Mucosa of rectum (tissue), 2 donors: ENCODE measurements around the gene BEND7.
"Not testable (repeated sequence)": the region's sequence is repeated elsewhere in the genome, so short reads cannot be mapped to it uniquely, and the experiment has no call there.

Experiments used
- H3K27ac ChIP-seq, 2 donors: one replicate each; pipeline ENCODE4 v1.7.0; 2013; ENCODE audit warnings: inconsistent platforms in 2 of 2, low read depth in 2 of 2, low read length in 2 of 2
- H3K27me3 ChIP-seq, 2 donors: one replicate each; pipeline ENCODE4 v1.7.0; 2013; ENCODE audit warnings: low read length in 2 of 2; ENCODE audit not compliant: control insufficient read depth in 2 of 2, insufficient read depth in 2 of 2
- H3K36me3 ChIP-seq, 2 donors: one replicate each; pipeline ENCODE4 v1.7.0; 2013; ENCODE audit warnings: low read length in 2 of 2; ENCODE audit not compliant: control insufficient read depth in 2 of 2, insufficient read depth in 2 of 2
- H3K4me1 ChIP-seq, 2 donors: one replicate each; pipeline ENCODE4 v1.7.0; 2013; ENCODE audit warnings: low read length in 2 of 2, mild to moderate bottlenecking in 1 of 2; ENCODE audit not compliant: control insufficient read depth in 2 of 2, insufficient read depth in 2 of 2
- H3K4me3 ChIP-seq, 2 donors: one replicate each; pipeline ENCODE4 v1.7.0; 2013; ENCODE audit warnings: low read length in 2 of 2
- H3K9ac ChIP-seq, 2 donors: one replicate each; pipeline ENCODE4 v1.7.0; 2013; ENCODE audit warnings: low read length in 2 of 2, low read depth in 1 of 2, mild to moderate bottlenecking in 1 of 2
- H3K9me3 ChIP-seq, 2 donors: one replicate each; pipeline ENCODE4 v1.7.0; 2013; ENCODE audit warnings: low read length in 2 of 2; ENCODE audit not compliant: control insufficient read depth in 2 of 2
- donor health status: healthy.
- donor health status: Normal muscosa, but diverticular disease.

The BEND7 gene

GRCh38 chr10:13427943-13428342 lies 100.9 kb downstream of the BEND7 start:
- not testable (repeated sequence) for H3K27ac ChIP-seq, H3K9me3 ChIP-seq, H3K27me3 ChIP-seq, H3K4me1 ChIP-seq, H3K4me3 ChIP-seq, H3K36me3 ChIP-seq, H3K9ac ChIP-seq

- H3K9ac ChIP-seq, result no peak overlapping the region
- H3K27ac ChIP-seq, result no peak overlapping the region
Observed at GRCh38 chr10:13425397-13425796, 103.4 kb downstream of the BEND7 start.

GRCh38 chr10:13422800-13423199 lies 106.0 kb downstream of the BEND7 start:
- no peak overlapping the region for H3K27ac ChIP-seq

More at GRCh38 chr10:13425397-13425796, 103.4 kb downstream of the BEND7 start:
- Histone ChIP-seq H3K4me3 (no peak overlapping the region), H3K9me3 (no peaks in the 10 kb centered on the region), H3K4me1 (no peaks in the 10 kb centered on the region), H3K27me3 (no peaks in the 10 kb centered on the region), H3K36me3 (no peaks in the 10 kb centered on the region)

GRCh38 chr10:13421382-13421917 lies 107.4 kb downstream of the BEND7 start:
- H3K9me3 ChIP-seq, result no peaks in the 10 kb centered on the region

More at GRCh38 chr10:13422800-13423199, 106.0 kb downstream of the BEND7 start:
- no peak overlapping the region for H3K9ac ChIP-seq
- no peaks in the 10 kb centered on the region for H3K4me1 ChIP-seq
- no peaks in the 10 kb centered on the region for H3K27me3 ChIP-seq
- no peaks in the 10 kb centered on the region for H3K9me3 ChIP-seq
- H3K4me3 ChIP-seq, result no peak overlapping the region
- H3K36me3 ChIP-seq, result no peaks in the 10 kb centered on the region

GRCh38 chr10:13420532-13421307 lies 108.1 kb downstream of the BEND7 start:
- no peaks in the 10 kb centered on the region for H3K36me3 ChIP-seq
- H3K9me3 ChIP-seq, result no peaks in the 10 kb centered on the region
- no peaks in the 10 kb centered on the region for H3K4me1 ChIP-seq
- no peaks in the 10 kb centered on the region for H3K27me3 ChIP-seq
- no peak overlapping the region for H3K4me3 ChIP-seq
- H3K27ac ChIP-seq, result no peak overlapping the region
- no peak overlapping the region for H3K9ac ChIP-seq

More at GRCh38 chr10:13421382-13421917, 107.4 kb downstream of the BEND7 start:
- Histone ChIP-seq H3K27ac (no peak overlapping the region), H3K4me3 (no peak overlapping the region), H3K27me3 (no peaks in the 10 kb centered on the region), H3K4me1 (no peaks in the 10 kb centered on the region), H3K36me3 (no peaks in the 10 kb centered on the region), H3K9ac (no peak overlapping the region)

GRCh38 chr10:13417459-13418126 lies 111.2 kb downstream of the BEND7 start:
- peaks cover 0 to 2% of the 10 kb centered on the region in 2 donors for H3K9me3 ChIP-seq
- no peak overlapping the region for H3K27ac ChIP-seq
- peaks cover 0 to 5% of the 10 kb centered on the region in 2 donors for H3K4me1 ChIP-seq
- no peaks in the 10 kb centered on the region for H3K36me3 ChIP-seq
- H3K9ac ChIP-seq, result no peak overlapping the region
- no peaks in the 10 kb centered on the region for H3K27me3 ChIP-seq
- H3K4me3 ChIP-seq, result no peak overlapping the region

- no peaks in the 10 kb centered on the region for H3K36me3 ChIP-seq
- no peak overlapping the region for H3K27ac ChIP-seq
- no peak overlapping the region for H3K4me3 ChIP-seq
- peaks cover 0 to 5% of the 10 kb centered on the region in 2 donors for H3K4me1 ChIP-seq
- peaks cover 0 to 2% of the 10 kb centered on the region in 2 donors for H3K9me3 ChIP-seq
- H3K27me3 ChIP-seq, result no peaks in the 10 kb centered on the region
- H3K9ac ChIP-seq, result no peak overlapping the region
Observed at GRCh38 chr10:13416760-13417159, 112.1 kb downstream of the BEND7 start.

- Histone ChIP-seq H3K4me1 (peaks cover 0 to 5% of the 10 kb centered on the region in 2 donors), H3K9me3 (peaks cover 0 to 2% of the 10 kb centered on the region in 2 donors), H3K27me3 (no peaks in the 10 kb centered on the region), H3K27ac (peak overlapping the region in 1 of 2 donors; percentile 46), H3K36me3 (no peaks in the 10 kb centered on the region), H3K4me3 (peak overlapping the region in 1 of 2 donors; percentile 33), H3K9ac (no peak overlapping the region)
Observed at GRCh38 chr10:13414855-13415254, 114.0 kb downstream of the BEND7 start.

GRCh38 chr10:13414137-13414536 lies 114.7 kb downstream of the BEND7 start:
- Histone ChIP-seq H3K9ac (no peak overlapping the region), H3K9me3 (peaks cover 0 to 2% of the 10 kb centered on the region in 2 donors), H3K36me3 (no peaks in the 10 kb centered on the region), H3K27me3 (no peaks in the 10 kb centered on the region), H3K4me1 (peaks cover 0 to 5% of the 10 kb centered on the region in 2 donors), H3K4me3 (no peak overlapping the region), H3K27ac (no peak overlapping the region)

GRCh38 chr10:13412894-13413293 lies 115.9 kb downstream of the BEND7 start:
- no peak overlapping the region for H3K27ac ChIP-seq
- H3K4me1 ChIP-seq, result peaks cover 0 to 5% of the 10 kb centered on the region in 2 donors
- no peak overlapping the region for H3K4me3 ChIP-seq
- H3K27me3 ChIP-seq, result no peaks in the 10 kb centered on the region
- H3K9ac ChIP-seq, result no peak overlapping the region
- no peaks in the 10 kb centered on the region for H3K36me3 ChIP-seq
- peaks cover 0 to 2% of the 10 kb centered on the region in 2 donors for H3K9me3 ChIP-seq
